GM12801 (cell line): Measurements from ENCODE around the gene MSI2.

Experiments
- TF ChIP-seq, protein P1 (sequence below): IDR thresholded peaks from one replicate; pipeline ENCODE4 v1.5.1; 2011; ENCODE audit warnings: control low read depth; ENCODE audit not compliant: insufficient read length; ENCODE audit errors: extremely low read depth

Gene MSI2

DNA sequence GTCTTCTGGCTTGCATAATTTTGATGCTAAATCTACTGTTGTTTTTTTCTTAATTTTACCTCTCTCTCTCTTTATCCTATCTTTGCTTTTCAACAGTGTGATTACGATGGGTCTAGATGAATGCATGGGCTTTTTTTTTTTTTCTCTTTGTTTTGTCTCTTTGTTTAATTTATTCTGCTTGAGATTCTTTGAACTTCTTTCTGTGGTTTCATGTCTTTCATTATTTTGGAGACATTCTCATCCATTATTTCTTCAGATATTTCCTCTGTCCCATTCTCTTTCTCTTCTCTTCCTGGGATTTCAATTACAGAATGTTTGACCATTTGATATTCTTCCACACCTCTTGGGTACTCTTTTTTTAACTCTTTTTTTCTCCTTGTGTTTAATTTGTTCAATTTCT is 436.4 kb downstream of the MSI2 start:
- TF ChIP-seq, protein P1, sequence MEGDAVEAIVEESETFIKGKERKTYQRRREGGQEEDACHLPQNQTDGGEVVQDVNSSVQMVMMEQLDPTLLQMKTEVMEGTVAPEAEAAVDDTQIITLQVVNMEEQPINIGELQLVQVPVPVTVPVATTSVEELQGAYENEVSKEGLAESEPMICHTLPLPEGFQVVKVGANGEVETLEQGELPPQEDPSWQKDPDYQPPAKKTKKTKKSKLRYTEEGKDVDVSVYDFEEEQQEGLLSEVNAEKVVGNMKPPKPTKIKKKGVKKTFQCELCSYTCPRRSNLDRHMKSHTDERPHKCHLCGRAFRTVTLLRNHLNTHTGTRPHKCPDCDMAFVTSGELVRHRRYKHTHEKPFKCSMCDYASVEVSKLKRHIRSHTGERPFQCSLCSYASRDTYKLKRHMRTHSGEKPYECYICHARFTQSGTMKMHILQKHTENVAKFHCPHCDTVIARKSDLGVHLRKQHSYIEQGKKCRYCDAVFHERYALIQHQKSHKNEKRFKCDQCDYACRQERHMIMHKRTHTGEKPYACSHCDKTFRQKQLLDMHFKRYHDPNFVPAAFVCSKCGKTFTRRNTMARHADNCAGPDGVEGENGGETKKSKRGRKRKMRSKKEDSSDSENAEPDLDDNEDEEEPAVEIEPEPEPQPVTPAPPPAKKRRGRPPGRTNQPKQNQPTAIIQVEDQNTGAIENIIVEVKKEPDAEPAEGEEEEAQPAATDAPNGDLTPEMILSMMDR, result no peak

DNA sequence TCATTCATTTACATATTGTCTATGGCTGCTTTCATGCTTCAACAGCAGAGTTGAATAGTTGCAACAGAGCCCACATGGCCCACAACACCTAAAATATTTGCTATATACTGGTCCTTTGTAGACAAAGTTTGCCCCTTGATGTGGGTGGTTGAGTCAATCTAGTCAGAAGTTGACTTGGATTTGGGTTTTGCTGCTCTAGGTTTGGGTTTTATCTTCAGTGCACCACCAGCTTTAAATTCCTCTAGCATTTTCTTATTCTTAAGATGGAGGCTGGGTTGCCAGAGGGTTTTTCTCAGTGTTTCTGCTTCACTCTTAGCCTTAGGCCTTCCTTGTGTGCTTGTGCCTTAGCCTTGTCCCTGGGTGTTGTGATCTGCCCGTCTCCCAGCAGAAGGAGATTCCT is 437.7 kb downstream of the MSI2 start:
- TF ChIP-seq, protein P1, result no peak

DNA sequence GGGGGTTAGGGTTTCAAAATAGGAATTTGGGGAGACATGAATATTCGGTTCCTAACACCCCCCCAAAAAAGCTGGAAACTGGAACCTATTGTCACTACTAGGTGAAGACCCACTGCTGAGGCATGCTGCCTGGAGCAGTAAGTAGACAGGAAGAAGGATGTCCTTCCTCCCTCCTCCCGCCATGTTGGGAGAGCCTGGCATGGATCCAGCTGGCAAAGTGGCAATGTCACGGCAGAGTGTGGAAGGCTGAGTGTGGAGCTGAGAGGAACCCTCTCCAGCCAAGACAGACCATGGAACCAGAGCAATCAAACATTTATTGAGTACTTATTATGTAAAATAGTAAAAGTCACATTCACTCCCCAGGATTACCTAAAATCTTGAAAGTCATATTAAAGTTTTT is 439.7 kb downstream of the MSI2 start:
- TF ChIP-seq, protein P1, result no peak

DNA sequence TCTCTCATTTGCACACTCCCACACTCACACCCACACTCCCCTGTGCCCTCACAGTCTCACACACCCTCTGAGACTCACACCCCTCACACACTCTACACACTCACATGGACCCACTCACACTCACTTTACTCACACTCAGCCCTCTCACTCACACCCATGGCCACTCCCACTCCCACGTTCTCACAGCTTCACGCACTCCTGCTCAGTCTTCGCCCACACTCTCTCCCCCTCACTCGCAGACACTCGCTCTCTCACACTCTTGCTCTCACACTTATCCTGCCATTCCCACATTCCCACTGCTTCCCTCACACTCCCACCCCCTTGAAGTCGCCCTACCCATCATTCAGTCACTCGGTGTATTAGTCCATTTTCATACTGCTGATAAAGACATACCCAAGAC is 440.9 kb downstream of the MSI2 start:
- TF ChIP-seq, protein P1, result no peak

DNA sequence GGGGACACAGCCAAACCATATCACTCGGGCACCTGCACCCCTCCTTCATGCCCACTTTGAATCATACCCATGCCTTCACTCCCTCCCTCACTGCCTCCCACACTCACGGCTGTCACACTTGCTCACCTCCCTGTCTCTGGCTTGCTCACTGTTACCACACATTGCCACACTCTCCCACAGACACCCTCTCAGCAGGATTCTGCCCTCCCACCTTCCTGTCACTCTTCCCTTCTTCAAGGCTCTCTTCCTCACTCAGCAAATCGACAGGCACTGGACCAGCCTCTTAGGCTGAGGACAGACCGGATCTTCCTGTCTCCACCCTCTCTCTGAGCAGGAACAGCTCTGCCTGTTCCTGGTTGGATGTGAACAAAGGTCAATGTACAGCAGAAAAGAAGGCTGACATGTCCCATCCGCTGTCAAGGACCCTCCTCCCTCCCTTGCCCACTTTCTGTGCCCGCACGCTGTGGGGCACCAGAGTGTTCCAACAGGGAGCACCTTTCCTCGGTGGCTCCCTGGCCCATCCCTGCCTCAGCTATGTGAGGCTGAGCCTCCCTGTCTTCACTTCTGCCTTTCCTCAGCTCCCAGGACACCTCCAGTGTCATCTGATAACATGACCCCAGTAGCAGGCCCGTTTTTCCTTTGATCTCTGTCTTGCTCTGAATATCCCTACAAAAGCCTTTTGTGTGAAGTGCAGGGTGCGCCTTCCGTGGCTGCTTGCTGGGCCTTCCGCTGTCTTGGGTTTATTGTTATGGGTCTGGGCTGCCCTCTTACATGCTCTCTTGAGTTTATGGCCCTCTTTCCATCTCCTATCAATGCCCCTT is 441.8 kb downstream of the MSI2 start:
- TF ChIP-seq, protein P1, result no peak

DNA sequence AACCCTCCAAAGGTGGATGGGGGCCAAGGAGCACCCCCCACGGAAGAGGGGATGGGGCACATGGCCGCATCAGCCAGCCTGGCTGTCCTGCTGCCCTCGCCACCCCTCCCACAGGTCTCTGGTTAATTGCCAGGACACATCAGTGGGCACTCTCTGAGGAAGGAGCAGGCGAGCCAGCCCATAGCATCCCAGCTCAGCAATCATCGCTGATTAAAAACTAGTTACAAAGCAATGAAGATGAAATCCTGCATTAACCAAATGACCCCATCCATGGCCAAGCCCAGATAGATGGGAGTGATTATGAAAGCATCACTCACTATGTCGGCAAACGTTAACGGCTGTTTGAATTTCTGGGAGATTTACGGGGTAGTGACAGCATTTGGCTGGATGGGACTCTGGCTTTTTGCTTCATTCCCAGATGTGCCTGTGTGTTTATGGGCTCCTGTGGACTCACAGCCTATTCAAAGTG is 443.5 kb downstream of the MSI2 start:
- TF ChIP-seq, protein P1, result no peak

DNA sequence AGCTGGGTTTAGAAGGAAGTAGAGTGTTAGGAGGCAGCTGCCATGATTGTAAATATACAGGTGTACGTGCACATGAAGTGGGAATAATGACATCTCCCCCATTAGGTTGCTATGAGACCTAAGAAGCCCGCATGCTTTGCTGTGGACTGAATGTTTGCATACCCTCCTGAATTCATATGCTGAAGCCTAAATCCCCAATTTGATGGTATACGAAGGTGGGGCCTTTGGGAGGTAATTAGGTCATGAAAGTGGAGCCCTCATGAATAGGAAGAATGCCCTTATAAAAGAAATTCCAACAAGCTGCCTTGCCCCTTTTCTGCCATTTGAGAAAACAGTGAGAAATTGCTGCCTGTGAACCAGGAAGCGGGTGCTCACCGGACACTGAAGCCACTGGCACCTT is 444.8 kb downstream of the MSI2 start:
- TF ChIP-seq, protein P1, result no peak
